A673 (cell line): Measurements from ENCODE around the gene UCK2.

ENCODE experiments used
- EZH2 ChIP-seq: fragments of 200-600 bp; sonication (generic); IDR thresholded peaks from 2 replicates; pipeline ENCODE4 v1.6.1; 2017; ENCODE audit warnings: borderline replicate concordance, low read depth, mild to moderate bottlenecking, mixed read lengths, antibody characterized with exemption, low read length; ENCODE audit not compliant: poor library complexity, severe bottlenecking
- TF ChIP-seq, protein P1 (sequence below): fragments of 300-800, 200-600 bp; sonication (generic); conservative IDR thresholded peaks from 2 replicates; pipeline ENCODE4 v1.5.1; 2017; ENCODE audit warnings: low read depth, mild to moderate bottlenecking, antibody characterized with exemption, low read length, moderate library complexity, mixed read lengths

DNA sequence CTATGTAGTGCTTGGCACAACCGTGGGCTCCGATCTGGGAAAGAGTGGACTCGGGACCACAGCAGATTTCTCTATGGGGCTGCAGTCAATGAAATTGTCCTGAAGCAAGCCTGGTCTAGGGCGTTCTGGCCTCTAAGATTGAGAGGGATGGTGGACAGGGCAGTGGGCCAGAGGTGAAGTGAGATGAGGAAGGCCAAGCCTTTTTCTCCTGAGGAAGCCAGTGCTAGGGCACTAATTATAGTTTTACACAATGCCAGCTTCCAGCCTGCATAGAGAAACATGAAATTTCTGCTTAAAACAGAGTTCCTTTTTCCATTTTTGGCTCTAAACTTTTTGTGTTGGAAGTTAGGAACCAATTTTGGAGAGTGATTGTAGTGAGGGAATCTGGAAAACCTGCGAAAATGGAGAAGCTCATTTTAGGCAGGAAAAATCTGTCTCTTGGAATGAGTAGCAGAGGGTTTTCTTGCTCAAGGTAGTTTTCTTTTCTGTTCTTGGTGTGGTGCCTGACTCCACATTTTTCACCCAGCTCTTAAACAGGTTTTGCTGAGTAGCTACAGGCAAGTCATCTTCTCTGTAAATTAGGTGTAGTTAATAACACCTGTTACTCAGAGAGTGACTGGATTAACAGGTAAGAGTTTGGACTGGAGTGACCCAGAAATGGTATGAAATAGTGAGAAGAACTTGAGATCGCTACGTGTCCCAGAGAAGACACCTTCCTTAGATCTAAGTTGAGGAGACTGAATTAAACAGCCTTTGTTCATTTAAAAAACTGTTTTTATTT lies 22.1 kb downstream of the UCK2 start:
- TF ChIP-seq, protein P1, sequence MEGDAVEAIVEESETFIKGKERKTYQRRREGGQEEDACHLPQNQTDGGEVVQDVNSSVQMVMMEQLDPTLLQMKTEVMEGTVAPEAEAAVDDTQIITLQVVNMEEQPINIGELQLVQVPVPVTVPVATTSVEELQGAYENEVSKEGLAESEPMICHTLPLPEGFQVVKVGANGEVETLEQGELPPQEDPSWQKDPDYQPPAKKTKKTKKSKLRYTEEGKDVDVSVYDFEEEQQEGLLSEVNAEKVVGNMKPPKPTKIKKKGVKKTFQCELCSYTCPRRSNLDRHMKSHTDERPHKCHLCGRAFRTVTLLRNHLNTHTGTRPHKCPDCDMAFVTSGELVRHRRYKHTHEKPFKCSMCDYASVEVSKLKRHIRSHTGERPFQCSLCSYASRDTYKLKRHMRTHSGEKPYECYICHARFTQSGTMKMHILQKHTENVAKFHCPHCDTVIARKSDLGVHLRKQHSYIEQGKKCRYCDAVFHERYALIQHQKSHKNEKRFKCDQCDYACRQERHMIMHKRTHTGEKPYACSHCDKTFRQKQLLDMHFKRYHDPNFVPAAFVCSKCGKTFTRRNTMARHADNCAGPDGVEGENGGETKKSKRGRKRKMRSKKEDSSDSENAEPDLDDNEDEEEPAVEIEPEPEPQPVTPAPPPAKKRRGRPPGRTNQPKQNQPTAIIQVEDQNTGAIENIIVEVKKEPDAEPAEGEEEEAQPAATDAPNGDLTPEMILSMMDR = no peak
- TF ChIP-seq EZH2 = no peak
